Esophagus squamous epithelium (tissue), 4 donors: Measurements from ENCODE around the gene AGO1.
"Not testable (repeated sequence)": the region's sequence is repeated elsewhere in the genome, so short reads cannot be mapped to it uniquely, and the experiment has no call there.

ENCODE experiments used
- CTCF ChIP-seq, 6 experiments: fragments of 450-650 bp in 4 of 6; fragments of 200-600 bp in 2 of 6; sonication (generic) in 2 of 6; IDR thresholded peaks; one replicate each; pipeline ENCODE4 v1.5.1; 2016 to 2019; ENCODE audit warnings: antibody characterized with exemption in 6 of 6, mild to moderate bottlenecking in 4 of 6, moderate library complexity in 4 of 6
- POLR2A ChIP-seq, 4 donors: fragments of 450-650 bp; IDR thresholded peaks; one replicate each; pipeline ENCODE4 v1.6.1; 2017; ENCODE audit warnings: antibody characterized with exemption in 4 of 4, mild to moderate bottlenecking in 4 of 4, moderate library complexity in 3 of 4

DNA sequence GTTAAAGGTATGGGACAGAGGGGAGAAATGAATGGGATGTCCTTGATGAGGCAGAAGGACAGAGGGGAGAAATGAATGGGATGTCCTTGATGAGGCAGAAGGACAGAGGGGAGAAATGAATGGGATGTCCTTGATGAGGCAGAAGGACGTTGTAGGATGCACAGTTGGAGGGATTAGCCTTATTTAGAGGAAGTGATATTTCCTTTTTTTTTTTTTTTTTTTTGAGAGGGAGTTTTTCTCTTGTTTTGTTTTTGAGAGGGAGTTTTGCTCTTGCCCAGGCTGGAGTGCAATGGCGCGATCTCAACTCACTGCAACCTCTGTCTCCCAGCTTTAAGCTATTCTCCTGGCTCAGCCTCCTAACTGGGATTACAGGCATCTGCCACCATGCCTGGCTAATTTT, 6.0 kb downstream of the AGO1 start:
- not testable (repeated sequence) for TF ChIP-seq POLR2A, CTCF (IDR thresholded peaks at IDR 0.05)
